Measurements from ENCODE around the gene VEGFC.

GRCh38 chr4:176676901-176677300 is 115.8 kb downstream of the VEGFC start:
- TF ChIP-seq CTCF (IDR thresholded peaks at IDR 0.05) (no peak), POLR2A (IDR thresholded peaks at IDR 0.05) (no peak)
